Measurements from ENCODE around the gene ADAM33. TPM values are rescaled to one million over a fixed set of nuclear protein-coding genes. Genes with fewer than 3 reads are reported as not detected.

ADAM33 gene
- total and polyA plus RNA-seq, 2 of the 13 experiments (the other 11 are each of a cell fraction or from before 2014, with no cell fraction given), result not detected

DNA sequence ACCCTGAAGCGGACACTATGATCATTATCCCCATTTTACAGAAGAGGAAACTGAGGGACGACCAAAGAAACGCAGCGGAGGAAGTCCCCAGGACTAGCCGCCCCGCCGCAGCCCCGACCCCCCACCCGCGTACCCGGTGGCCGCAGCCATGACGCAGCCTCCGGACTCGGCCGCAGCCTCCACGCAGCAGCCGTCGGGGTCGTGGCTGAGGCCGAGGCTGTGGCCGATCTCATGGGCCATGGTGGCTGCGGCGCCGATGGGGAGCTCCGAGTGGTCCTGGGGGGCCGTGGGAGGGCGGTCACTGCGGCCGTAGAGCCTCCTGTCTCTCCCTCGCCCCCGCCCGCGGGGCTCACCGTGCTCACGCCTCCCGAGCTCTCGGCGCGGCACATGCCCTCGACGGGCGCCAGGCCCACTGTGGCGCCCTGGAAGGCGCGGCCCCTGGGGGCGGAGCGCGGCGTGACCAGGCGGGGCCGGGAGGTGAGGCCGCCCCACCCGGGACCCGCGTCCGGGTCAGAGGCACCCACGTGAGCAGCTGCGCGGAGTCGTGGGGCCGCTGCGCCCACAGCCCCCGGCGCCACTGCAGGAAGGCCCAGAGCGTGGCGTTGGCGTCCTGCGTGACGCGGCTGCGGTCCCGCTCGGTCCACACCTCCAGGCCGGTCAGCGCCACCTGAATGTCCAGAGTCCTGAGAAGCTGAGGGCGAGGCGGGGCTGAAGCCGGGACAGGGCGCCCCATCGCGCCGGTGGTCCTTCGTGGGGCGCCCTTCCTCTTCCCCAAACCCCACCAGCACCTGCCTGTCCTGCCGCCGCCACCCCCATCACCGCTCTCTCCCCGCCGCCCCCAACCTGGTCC lies 8.4 kb downstream of the ADAM33 start:
- no peak overlapping the region for H3K27ac ChIP-seq (ENCODE audit: extremely low read length, insufficient read depth, low read length)
- no peak for ATAC-seq
- H3K9me3 ChIP-seq (ENCODE audit: low read length), result no peaks in the 10 kb centered on the region
- 57% methylated on average over 58 of the region's 90 CpGs for WGBS (ENCODE audit: low lambda C conversion rate)
- H3K9ac ChIP-seq (ENCODE audit: insufficient read depth, low read depth, low read length), result no peak overlapping the region
- ChIA-PET POLR2A (no interaction called here), CTCF (ENCODE audit: low intra/inter-chr PET ratio, low total read pairs) (no interaction called here)
- BruUV-seq (replicated peaks), result no TSS peak
- no peaks in the 10 kb centered on the region for H3K36me3 ChIP-seq (replicated peaks in 1 of 2; ENCODE audit: control insufficient read depth in 1 of 2, insufficient read depth in 2 of 2, low read length in 2 of 2)
- no peak overlapping the region for H3K4me3 ChIP-seq (replicated peaks in 1 of 3; ENCODE audit: insufficient read depth in 1 of 3, low read depth in 2 of 3, low read length in 3 of 3)
- TF ChIP-seq ZNF629 (CRISPR knock-in tag; conservative IDR thresholded peaks at IDR 0.05), result peak; percentile 72
- TF ChIP-seq, protein P1, sequence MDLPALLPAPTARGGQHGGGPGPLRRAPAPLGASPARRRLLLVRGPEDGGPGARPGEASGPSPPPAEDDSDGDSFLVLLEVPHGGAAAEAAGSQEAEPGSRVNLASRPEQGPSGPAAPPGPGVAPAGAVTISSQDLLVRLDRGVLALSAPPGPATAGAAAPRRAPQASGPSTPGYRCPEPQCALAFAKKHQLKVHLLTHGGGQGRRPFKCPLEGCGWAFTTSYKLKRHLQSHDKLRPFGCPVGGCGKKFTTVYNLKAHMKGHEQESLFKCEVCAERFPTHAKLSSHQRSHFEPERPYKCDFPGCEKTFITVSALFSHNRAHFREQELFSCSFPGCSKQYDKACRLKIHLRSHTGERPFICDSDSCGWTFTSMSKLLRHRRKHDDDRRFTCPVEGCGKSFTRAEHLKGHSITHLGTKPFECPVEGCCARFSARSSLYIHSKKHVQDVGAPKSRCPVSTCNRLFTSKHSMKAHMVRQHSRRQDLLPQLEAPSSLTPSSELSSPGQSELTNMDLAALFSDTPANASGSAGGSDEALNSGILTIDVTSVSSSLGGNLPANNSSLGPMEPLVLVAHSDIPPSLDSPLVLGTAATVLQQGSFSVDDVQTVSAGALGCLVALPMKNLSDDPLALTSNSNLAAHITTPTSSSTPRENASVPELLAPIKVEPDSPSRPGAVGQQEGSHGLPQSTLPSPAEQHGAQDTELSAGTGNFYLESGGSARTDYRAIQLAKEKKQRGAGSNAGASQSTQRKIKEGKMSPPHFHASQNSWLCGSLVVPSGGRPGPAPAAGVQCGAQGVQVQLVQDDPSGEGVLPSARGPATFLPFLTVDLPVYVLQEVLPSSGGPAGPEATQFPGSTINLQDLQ (CRISPR knock-in tag; IDR thresholded peaks at IDR 0.05), result no peak
- no peak overlapping the region; the same call in 1 of the 2 replicates for H3K4me2 ChIP-seq (ENCODE audit: low read depth, low read length)
- peaks cover 51 to 97% of the 10 kb centered on the region in 2 experiments for H3K27me3 ChIP-seq (ENCODE audit: control insufficient read depth in 1 of 2, insufficient read depth in 2 of 2, low read length in 2 of 2)
- H3K79me2 ChIP-seq (ENCODE audit: insufficient read depth, low read length), result no peaks in the 10 kb centered on the region
- H2AFZ ChIP-seq (ENCODE audit: low read length), result no peak overlapping the region
- no peak for FAIRE-seq
- in situ Hi-C loops (cut with HindIII; ENCODE audit: extremely low pct_ligation_motif_present, low pct_unique_long_range_greater_than_20kb), result no loop called here
- intact Hi-C loops (cut with micrococcal nuclease; ENCODE audit: unreplicated experiment), result no loop called here
- DNase-seq (ENCODE audit: low spot score), result no peak
- H4K20me1 ChIP-seq (ENCODE audit: insufficient read depth, low read length), result no peaks in the 10 kb centered on the region
- peaks cover 8% of the 10 kb centered on the region; the same call in 1 of the 2 replicates for H3K4me1 ChIP-seq (ENCODE audit: insufficient read depth, low read length)

DNA sequence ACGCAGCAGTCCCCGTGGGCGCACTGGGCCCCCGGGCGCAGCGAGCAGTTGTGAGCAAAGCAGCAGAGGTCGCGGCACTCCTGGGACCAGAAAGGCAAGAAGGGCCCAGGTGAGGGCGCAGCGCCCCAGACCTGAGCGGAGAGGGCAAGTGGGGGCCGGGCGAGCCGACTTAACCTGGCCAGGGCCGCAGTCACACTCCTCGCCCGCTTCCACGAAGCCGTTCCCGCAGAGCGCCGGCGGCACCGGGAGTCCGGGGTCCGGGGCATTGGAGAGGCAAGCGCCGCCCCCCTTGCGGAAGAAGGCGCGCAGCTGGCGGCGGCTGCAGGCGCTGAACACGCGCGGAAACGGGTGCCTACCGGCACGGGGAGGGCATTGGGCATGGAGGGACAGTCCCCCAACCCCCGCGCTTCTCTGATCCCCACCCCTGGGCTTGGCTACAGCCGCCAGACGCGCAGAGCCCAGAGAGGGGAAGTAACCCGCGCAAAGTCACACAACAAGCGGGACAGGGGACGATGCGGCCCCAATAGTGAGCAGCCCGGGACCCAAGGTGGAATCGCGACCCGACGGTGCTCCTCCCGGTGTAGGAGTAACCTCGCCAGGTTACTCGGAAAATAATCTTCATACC lies 9.2 kb downstream of the ADAM33 start:
- ATAC-seq, result peak; percentile 6
- no peaks in the 10 kb centered on the region for H3K36me3 ChIP-seq (replicated peaks in 1 of 2; ENCODE audit: control insufficient read depth in 1 of 2, insufficient read depth in 2 of 2, low read length in 2 of 2)
- peak overlapping the region in 1 of 3 experiments; percentile 54; a peak in 1 of 6 replicates for H3K4me3 ChIP-seq (replicated peaks in 1 of 3; ENCODE audit: insufficient read depth in 1 of 3, low read depth in 2 of 3, low read length in 3 of 3)
- H3K4me2 ChIP-seq (ENCODE audit: low read depth, low read length), result peak overlapping the region; percentile 54
- H3K9me3 ChIP-seq (ENCODE audit: low read length), result no peaks in the 10 kb centered on the region
- peaks cover 49 to 93% of the 10 kb centered on the region in 2 experiments for H3K27me3 ChIP-seq (ENCODE audit: control insufficient read depth in 1 of 2, insufficient read depth in 2 of 2, low read length in 2 of 2)
- BruUV-seq (replicated peaks), result no TSS peak
- no peak for DNase-seq (ENCODE audit: low spot score)
- no peak for FAIRE-seq
- peaks cover 8% of the 10 kb centered on the region; the same call in 1 of the 2 replicates for H3K4me1 ChIP-seq (ENCODE audit: insufficient read depth, low read length)
- H3K79me2 ChIP-seq (ENCODE audit: insufficient read depth, low read length), result no peaks in the 10 kb centered on the region
- H3K9ac ChIP-seq (ENCODE audit: insufficient read depth, low read depth, low read length), result no peak overlapping the region
- intact Hi-C loops (cut with micrococcal nuclease; ENCODE audit: unreplicated experiment), result no loop called here
- no peak overlapping the region for H3K27ac ChIP-seq (ENCODE audit: extremely low read length, insufficient read depth, low read length)
- H4K20me1 ChIP-seq (ENCODE audit: insufficient read depth, low read length), result no peaks in the 10 kb centered on the region
- ChIA-PET CTCF (ENCODE audit: low intra/inter-chr PET ratio, low total read pairs) (no interaction called here), POLR2A (no interaction called here)
- in situ Hi-C loops (cut with HindIII; ENCODE audit: extremely low pct_ligation_motif_present, low pct_unique_long_range_greater_than_20kb), result no loop called here
- 19% methylated on average over 21 of the region's 58 CpGs for WGBS (ENCODE audit: low lambda C conversion rate)
- no peak overlapping the region for H2AFZ ChIP-seq (ENCODE audit: low read length)
- TF ChIP-seq ZNF382 (CRISPR knock-in tag; IDR thresholded peaks at IDR 0.05; ENCODE audit: borderline replicate concordance) (no peak), SALL1 (CRISPR knock-in tag; IDR thresholded peaks at IDR 0.05) (no peak), RFXANK (CRISPR knock-in tag; IDR thresholded peaks at IDR 0.05) (no peak), HOXA9 (CRISPR knock-in tag; IDR thresholded peaks at IDR 0.05; ENCODE audit: borderline replicate concordance) (no peak), KAT8 (CRISPR knock-in tag; IDR thresholded peaks at IDR 0.05) (no peak), ZNF354B (CRISPR knock-in tag; IDR thresholded peaks at IDR 0.05) (no peak), JUNB (CRISPR knock-in tag; IDR thresholded peaks at IDR 0.05; ENCODE audit: borderline replicate concordance) (no peak)
- TF ChIP-seq, protein P2, sequence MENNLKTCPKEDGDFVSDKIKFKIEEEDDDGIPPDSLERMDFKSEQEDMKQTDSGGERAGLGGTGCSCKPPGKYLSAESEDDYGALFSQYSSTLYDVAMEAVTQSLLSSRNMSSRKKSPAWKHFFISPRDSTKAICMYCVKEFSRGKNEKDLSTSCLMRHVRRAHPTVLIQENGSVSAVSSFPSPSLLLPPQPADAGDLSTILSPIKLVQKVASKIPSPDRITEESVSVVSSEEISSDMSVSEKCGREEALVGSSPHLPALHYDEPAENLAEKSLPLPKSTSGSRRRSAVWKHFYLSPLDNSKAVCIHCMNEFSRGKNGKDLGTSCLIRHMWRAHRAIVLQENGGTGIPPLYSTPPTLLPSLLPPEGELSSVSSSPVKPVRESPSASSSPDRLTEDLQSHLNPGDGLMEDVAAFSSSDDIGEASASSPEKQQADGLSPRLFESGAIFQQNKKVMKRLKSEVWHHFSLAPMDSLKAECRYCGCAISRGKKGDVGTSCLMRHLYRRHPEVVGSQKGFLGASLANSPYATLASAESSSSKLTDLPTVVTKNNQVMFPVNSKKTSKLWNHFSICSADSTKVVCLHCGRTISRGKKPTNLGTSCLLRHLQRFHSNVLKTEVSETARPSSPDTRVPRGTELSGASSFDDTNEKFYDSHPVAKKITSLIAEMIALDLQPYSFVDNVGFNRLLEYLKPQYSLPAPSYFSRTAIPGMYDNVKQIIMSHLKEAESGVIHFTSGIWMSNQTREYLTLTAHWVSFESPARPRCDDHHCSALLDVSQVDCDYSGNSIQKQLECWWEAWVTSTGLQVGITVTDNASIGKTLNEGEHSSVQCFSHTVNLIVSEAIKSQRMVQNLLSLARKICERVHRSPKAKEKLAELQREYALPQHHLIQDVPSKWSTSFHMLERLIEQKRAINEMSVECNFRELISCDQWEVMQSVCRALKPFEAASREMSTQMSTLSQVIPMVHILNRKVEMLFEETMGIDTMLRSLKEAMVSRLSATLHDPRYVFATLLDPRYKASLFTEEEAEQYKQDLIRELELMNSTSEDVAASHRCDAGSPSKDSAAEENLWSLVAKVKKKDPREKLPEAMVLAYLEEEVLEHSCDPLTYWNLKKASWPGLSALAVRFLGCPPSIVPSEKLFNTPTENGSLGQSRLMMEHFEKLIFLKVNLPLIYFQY (CRISPR knock-in tag; IDR thresholded peaks at IDR 0.05; ENCODE audit: borderline replicate concordance), result no peak
